GM21515 (cell line): Measurements from ENCODE around the gene TFE3.
A peak's percentile ranks its signal among the peaks of the same experiment; 100 is the strongest.

Experiments used
- ATAC-seq: cut with Tn5 transposase; IDR thresholded peaks from one replicate; pipeline ENCODE4 v1.9.1; 2021; ENCODE audit not compliant: unreplicated experiment

Gene TFE3

DNA sequence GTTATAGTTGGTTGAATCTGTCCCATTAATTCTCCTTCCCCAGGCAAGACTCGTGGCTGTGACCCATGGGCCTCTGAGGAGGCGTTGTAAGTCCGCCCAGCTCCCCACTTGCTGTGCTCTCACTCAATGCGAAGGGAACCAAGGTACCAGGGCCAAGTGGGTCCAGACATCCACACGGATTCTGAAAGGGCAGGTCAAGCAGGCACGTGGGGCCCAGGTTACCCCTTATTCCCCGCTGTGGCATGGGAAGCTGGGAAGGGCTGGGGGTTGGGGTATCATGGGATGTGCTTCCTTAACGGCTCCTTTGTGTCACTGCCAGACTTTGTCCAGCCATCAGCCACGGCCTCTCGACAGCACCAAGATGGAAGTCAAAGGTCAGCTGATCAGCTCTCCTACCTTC lies 18.8 kb upstream of the TFE3 start:
- ATAC-seq: no peak

DNA sequence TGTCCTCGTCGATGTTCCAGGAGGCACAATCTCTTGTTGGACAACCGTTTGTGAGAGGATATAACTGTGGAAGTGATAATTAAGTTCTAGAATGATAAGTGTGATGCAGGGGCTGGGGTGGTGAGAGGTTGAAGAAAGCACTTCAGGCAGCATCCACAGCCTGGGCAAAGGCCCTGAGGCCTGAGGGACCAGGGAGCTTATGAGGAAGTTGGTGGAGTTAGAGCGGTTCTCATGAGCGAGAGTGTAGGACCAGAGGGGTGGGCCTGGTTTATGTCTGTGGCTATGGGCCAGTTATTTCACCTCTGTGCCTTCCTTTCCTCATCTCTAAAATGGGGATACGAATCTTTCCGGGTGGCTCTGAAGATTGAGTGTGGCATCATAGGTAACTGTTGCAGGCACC lies 18.3 kb upstream of the TFE3 start:
- ATAC-seq: no peak

DNA sequence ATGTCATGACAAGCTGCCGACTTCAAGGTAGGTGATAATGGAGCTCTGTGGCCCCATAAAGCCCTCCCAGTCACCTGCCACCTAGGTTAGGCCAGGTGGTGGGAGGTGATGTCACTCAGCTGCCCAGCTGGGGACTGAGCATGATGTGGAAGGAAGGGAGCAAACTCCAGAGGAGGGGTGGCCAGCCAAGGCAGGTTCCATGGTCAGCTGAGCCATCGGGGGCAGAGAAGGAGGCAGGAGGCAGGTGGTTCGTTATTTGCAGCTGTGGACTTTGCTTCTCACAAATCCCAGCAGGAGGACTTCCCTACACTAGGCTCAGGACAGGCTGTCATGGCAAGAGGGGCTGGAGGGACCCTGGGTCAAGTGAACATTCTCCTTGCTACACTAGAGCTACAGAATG lies 17.8 kb upstream of the TFE3 start:
- no peak for ATAC-seq

DNA sequence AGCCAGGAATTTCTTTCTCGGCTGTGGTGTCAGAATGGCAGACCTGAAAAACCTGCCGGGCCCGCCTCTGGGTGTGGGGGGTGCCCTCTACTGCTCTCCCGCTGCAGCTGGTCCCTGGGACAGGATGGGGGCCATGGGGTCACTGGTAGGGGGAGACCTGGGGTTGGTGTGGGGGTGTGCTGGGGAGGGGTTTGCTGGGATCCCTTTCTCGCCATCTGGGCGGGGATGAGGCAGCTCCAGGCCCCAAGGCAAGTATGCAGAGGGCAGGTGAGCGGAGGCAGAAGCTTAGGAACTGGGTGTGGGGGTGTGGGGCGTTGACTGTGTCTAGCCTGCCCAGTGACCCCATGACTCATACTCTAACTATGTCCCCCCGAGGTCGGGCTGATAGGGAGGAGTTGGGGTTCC lies 16.5 kb upstream of the TFE3 start:
- ATAC-seq: no peak

DNA sequence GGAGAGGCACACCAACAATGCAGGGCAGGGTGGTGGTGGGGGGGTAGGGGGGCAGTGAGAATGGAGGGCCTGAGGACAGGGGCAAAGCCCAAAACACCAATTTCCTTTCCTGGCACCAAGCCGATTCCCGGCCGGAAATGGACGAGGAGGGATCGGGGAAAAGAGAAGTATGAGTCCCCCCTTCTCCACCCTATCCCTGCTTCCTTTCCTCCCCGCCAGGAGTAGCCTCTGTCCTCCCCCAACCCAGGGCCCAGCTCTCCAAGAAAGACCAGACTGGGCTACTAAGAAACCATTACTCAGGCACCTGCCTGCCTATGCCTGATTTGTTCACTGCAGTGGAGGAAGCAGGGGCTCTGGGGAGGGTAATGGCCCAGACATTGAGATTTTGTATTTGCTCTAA lies 16.0 kb upstream of the TFE3 start:
- ATAC-seq: no peak

DNA sequence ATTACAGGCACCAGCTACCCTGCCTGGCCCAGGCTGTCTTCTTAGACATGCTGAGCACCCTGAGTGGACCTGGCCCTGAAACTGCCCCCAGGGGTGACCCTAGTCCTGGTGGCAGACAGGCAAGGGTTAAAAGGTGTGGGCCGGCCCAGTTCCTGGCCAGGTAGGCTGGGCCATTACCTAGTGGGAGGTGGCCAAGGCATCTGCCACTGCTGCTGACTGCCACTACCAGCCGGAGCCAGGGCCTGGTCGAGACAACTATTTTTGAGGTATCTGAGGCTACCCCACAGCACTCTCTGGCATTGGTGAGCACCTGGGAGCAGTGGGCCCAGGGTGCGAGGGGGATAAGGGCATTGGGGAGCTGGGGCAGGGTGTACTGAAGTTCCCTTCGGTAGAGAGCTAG lies 15.6 kb upstream of the TFE3 start, which contains the start of gene CCDC120:
Gene CCDC120 (plus strand): TSS at position 206 of the 400 bp plus-strand sequence. CDS start 3,043 bp downstream, outside the sequence.
- ATAC-seq: no peak

DNA sequence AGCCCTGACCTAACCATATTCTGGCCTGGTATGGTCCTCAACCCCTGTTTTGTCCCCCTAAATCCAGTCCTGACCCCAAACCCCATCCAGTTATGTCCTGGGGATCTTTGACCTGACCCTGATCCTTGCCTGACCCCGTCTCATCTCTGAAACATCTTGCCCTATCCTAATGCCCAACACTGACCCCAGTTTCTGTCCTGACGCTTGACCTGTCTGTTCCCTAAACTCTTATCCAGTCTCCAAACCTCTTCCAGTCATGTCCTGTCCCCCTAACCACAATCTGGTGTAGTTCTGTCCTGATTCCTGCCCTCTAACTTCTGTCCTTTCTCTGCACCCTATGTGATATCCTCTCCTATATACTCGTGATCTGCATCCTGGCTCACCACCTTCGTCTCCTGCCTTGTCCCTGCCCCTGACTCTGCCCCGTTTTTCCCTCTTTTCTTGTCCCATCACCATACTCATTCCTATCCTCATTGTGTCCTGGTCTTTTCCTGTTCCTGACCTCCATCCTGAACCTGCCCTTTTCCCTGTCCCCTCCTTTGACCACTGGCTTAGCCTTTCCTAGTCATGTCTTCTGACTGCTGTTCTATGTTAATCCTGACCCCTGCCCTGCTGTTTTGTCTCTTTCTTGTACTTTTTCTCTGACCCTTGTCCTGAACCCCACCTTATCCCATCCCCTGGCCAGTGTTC lies 11.1 kb upstream of the TFE3 start:
- ATAC-seq: no peak

DNA sequence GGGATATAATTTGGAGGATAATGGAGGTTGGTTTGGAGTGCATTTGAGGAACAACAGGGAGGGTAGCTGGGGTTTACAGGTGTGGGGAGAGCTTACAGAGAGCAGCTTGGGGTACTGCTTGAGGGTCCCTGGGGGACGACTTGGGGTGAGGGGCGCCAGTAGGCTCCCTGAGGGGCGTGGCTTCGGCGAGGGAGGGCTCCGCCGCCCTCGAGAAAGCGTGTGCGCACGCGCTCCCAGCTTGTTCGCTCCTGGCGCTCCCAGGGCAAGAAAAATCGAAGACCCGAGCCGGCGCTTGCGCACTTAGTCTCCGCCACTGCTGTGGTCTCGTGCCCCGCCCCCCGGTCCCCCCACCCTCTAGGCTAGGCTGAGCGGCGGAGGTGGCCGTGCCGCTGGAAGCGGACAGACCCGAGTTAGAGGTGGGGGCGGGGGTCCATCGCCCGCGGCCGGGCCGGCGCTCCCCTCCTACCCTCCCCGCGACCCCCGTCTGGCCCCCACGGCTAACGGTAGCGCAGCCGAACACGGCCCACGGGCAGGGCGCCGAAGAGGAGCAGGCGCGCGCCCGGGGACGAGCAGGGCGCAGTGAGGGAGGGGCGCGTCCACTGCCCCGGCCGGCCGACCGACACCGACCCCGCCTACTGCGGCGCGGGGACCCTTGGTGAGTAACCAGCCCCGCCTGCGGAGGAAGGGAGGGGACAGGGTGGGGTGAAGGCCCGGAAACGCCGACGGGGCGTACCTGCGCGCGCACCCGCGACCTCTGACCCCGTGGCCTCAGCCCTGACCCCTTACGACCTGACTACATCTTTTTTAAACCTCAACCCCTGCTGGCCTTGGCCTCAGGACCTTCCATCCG lies 10.3 kb upstream of the TFE3 start:
- no peak for ATAC-seq

DNA sequence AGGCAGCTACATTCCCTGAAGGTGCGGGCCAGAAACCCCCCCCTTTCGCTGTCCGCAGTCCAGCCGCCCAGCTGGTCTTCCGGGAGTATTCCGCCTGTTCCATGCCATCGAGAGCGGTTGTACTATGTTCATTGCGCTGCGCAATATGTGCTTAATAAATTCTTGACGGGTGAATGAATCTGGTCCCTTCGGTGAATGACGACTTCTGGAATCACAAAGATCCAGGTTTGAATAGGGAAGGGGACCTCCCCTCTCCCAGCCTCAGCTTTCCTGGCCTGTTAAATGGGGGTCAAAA lies 777 bp upstream of the TFE3 start:
- no peak for ATAC-seq

DNA sequence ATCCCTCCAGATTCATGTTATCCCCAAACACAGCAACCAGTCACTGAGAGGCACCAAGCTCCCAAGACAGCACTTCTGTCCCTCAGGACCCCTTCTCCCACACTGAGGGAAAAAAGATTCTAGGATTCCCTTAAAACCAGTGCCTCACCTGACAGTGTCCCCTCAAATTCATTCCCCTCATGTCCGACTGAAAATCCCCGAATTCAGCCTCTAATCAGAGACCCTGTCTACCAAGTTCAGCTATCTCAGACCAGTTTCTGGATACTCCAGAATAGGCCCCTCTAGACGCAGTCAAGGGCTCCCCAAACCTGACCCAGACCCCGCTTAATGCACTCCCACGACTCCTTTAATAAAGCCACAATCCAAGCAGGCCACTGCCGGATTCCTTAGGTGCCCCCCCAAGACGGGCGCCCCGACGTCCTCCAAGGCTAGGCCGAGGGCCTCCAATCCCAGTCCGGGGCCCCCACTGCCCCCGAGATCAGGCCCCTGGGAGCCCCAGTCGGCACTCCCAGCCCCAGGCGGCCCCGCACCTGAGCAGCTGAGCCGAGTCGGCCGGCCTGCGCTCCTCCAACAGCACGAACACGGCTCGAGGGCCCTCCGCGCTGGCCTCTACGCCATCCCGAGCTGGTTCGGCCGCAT lies 457 bp downstream of the TFE3 start:
- ATAC-seq: peak; percentile 4

DNA sequence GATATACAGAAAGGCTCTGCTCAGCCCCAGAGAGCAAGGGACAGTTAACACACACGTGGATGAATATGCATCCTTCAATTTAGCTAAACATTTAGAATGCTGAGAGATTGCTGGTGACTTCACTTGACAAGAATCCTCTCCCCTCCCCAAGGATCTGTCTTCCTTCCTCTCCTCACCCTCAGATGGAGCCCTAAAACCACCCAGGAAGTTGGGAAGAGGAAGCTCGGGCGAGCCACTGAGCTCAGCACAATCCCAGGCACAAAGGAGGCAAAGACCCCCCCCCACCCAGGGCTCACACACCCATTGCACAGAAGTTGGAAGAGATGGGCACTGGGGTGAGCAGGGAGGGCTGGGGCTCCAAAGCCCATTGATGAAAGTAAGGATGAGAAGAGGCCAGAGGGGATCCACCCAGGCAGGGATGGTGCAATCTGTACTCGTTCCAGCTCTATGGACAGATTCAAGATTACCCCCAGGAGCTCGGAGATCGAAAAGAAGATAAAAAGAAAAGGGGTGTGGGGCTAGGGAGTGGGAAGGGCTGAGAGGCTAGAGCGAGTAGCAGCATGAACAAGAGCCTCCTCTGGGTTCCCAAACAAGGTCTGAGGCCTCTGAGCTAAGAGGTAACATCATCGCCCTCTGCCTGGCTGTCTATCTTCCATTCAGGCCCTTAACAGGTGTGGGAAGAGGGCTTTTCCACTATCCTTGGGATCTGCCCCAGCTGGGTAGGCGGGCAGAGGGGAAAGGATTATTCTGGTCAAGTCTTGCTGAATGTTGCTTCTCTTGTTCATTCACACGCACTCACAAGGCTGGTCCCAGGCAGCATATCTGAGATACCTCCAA lies 1.2 kb downstream of the TFE3 start:
- ATAC-seq: no peak

DNA sequence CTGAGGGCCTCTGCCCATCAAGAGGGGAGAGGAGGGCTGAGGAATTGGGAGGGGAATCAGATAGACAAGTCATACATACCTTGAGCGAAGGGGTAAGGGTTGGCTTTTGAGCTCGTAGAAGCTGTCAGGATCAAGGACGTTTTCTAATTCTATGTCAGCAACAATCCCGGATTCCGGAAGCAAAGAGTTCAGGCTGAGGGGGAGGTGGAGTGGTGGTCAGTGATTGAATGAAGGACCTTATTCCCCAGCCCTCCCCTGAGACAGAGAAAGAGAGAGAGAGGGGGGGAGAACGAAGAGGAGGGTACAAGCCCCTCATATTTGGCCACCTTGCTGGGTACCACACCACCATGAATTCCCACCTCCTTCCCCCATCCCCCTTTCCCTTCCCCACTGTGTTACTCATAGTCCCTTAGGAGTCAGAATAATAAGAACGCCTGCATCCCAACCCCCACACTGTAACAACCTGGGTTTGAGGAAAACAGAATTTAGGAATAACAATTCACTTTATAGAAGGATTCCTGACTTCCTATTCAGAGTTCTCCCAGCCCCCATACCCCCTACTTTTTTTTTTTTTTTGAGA lies 2.7 kb downstream of the TFE3 start:
- no peak for ATAC-seq

DNA sequence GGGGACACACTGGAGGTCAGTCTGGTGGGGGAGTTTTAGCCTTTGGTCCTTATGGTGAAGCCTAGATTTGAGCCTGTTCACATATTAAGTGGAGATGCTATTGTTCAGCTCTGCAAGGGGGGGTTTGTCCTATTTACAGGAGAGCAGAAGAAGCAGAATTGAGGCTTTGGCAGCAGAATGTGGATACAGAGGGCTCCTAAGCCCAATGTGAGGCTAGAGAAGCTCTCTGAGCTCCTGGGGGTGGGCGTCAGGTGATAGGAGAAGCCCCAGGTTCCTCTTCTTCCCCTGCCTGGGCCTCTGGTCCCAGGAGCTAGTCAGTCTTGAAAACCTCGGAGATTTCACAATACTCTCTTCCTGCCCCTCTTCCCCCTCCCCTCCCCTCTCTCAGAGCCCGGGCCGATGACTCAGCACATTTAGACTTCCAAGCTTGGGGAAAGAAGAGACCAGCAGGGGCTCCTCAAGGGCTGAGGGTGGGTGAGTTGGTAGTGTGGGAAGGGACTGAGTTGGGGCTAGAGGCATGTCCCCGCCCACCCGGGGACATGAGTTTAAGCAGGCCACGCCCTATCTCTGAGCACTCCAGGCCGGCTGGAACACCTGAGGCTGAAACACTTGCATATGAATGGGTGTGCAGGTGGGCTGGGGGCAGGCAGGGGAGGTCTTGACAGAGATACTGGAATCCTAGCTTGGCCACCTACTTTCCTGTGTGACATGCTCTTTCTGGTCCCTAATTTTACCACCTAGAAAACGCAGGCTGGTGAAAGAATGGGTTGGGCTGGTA lies 3.4 kb downstream of the TFE3 start:
- no peak for ATAC-seq

DNA sequence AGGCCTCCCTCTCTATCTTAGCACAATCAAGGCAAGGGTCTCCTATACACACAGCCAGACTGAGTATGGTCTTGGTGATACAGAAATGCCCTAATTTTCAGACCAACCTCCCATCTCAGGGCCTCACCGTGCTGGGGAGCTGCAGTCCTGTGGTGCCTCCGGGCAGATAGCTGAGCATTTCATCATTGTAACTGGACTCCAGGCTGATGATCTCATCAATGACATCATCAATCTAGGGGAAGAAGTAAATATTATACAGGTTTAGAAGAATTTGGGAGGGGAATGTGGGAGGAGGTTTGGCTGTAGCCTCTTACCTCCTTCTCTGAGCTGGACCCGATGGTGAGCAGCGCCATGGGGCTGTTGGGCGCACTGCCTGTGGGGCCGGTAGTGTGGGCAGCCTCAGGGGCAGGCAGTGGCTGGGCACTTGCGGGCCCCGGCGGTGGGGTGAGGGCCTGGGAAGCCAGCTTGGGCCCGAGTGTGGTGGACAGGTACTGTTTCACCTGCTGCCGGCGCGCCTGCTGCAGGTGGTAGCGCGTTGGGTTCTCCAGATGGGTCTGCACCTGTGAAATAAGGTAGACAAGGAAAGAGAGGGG lies 5.2 kb downstream of the TFE3 start:
- no peak for ATAC-seq

DNA sequence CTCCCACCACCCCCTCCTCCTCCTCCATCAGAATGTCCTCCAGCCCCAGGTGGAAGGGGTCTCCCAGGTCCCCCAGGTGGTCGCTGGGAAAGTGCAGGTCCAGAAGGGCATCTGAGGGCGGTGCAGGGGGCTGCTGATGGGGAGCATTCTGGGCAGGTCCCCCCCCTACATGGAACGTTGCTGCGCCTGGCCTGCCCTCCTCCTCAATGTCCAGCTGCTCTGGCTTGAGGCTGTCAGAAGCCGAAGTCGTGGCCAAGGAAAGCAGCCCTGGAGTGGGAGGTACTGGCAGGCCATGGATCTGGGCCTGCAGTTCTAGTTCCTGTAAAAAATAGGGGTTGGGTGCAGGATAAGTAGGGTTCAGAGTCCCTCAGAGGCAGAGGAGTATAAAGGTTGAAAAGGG lies 12.9 kb downstream of the TFE3 start:
- ATAC-seq: no peak

DNA sequence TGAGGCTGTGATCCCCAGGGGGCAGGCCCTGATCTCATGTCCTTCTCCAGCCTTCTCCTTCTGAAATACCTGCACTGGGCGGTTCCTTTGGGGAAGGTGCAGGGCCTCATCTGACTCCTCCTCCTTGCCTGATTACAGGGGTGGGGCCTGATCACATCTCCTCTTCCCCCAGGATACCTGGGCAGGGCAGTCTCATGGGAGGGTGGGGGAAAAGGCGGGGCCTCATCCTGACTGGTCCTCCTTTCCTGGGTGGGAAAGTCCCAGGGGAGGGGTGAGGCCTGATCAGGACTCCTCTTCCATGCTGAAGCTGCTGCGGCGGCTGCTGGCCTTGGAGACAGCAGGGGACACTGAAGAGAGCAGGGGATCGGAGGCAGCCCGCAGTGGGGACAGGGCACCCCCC lies 13.3 kb downstream of the TFE3 start:
- no peak for ATAC-seq

DNA sequence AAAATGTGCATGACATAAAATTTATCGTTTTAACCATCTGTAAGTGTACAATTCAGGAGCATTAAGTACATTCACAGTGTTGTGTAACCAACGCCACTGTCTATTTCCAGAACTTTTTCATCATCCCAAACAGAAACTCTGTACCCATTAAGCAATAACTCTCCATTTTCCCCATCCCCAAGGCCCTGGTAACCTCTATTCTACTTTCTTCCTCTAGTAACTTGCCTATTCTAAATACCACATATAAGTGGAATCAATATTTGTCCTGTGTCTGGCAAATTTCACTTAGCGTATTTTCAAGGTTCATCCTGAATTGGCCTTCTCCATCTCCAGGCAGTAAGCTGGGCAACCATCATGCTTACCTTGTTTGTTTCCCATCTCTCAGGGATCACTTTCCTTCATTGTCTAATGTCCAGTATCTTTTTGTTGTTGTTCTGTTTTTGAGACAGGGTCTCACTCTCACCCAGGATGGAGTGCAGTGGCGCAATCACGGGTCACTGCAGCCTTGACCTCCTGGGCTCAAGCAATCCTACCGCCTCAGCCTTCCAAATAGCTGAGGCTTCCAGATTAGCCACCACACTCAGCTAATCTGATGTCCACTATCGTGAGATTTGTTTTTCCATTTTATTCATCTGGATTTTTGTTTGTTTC lies 23.4 kb downstream of the TFE3 start:
- ATAC-seq: no peak

DNA sequence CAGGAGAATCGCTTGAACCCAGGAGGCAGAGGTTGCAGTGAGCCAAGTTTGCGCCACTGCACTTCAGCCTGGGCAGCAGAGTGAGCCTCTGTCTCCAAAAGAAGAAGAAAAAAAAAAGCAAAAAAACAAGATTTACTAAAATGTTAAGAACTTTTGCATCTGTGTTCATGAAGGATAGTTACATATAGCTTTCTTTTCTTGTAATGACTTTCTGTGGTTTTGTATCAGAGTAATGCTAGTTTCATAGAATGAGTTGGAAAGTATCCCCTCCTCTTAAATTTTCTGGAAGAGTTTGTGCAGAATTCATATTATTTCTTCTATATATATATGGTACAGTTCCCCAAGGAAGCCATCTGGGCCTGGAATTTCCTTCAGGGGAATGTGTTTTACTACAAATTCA lies 24.1 kb downstream of the TFE3 start:
- ATAC-seq: no peak

DNA sequence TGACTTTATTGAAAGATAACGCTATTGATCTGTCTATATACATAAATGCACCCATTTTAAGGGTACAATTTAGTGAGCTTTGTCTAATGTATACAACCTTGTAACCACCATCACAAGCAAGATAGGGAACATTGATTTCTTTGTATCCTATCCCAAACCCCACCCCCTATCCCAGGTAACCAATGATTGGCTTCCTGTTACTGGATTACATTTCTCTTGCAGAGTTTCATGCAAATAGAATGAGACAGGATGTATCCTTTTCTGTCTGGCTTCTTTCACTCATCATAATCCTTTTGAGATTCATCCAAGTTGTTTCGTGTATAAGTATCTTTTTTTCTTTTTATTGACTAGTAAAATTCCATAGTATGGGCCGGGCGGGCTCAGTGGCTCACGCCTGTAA lies 39.5 kb downstream of the TFE3 start:
- no peak for ATAC-seq
